Testis (tissue), 2 donors: Measurements from ENCODE around the gene TCHP.

Source experiments
- CTCF ChIP-seq, 3 experiments: fragments of 450-650 bp in 2 of 3; fragments of 200-600 bp in 1 of 3; sonication (generic) in 1 of 3; IDR thresholded peaks; one replicate each; pipeline ENCODE4 v1.5.1; 2016 to 2019; ENCODE audit warnings: antibody characterized with exemption in 3 of 3, mild to moderate bottlenecking in 2 of 3, moderate library complexity in 1 of 3
- POLR2A ChIP-seq: fragments of 450-650 bp; IDR thresholded peaks from one replicate; pipeline ENCODE4 v1.6.1; 2017; ENCODE audit warnings: antibody characterized with exemption, mild to moderate bottlenecking, moderate library complexity

- no peak for TF ChIP-seq CTCF (IDR thresholded peaks at IDR 0.05)
- no peak for TF ChIP-seq POLR2A
Observed at GRCh38 chr12:109870648-109871047, 29.4 kb upstream of the TCHP start.
